GM13977 (cell line): ENCODE results near the gene SMCHD1.

Experiments used
- DNase-seq: peaks from one replicate; pipeline ENCODE4 v3.0.0; 2012; ENCODE audit warnings: low spot score
- in situ Hi-C: fragments of 300-500 bp; cut with MboI; formaldehyde crosslinking; loops from one replicate; pipeline ENCODE4 v1.12.0; 2022; ENCODE audit warnings: low sequenced_read_pairs, low pct_unique_long_range_greater_than_20kb, mixed read lengths, inconsistent platforms; ENCODE audit not compliant: unreplicated experiment
- TF ChIP-seq, protein P1 (sequence below): IDR thresholded peaks from 2 replicates; pipeline ENCODE4 v1.5.1; 2012; ENCODE audit warnings: mild to moderate bottlenecking, control low read depth; ENCODE audit not compliant: insufficient read depth; ENCODE audit errors: extremely low read depth, missing control alignments

The SMCHD1 gene

DNA sequence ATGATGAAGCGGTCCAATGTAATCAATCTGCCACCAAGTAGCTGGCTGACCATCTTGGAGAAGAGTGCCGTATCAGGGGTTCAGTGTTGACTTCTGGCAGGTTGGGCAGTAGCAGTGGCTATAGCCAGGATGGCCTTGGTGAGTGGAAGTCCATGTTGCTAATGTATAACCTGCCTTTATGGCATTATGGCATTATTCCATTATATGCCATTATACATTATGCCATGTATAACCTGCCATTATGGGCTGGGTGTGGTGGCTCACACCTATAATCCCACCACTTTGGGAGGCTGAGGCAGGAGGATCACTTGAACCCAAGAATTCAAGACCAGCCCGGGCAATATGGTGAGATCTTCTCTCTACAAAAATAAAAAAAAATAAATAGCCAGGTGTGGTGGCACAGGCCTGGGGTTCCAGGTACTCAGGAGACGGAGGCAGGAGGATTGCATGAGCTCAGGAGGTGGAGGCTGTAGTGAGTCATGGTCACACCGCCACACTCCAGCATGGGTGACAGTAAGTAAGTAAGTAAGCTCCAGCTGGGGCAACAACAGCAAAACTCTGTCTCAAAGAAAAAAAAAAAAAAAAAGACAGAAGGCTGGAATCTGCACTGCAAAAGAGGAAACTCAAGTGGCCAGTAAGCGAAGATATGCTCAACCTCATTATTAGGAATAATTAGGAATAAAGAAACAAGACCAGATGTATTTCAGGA, 166.8 kb downstream of the SMCHD1 start:
- TF ChIP-seq, protein P1, sequence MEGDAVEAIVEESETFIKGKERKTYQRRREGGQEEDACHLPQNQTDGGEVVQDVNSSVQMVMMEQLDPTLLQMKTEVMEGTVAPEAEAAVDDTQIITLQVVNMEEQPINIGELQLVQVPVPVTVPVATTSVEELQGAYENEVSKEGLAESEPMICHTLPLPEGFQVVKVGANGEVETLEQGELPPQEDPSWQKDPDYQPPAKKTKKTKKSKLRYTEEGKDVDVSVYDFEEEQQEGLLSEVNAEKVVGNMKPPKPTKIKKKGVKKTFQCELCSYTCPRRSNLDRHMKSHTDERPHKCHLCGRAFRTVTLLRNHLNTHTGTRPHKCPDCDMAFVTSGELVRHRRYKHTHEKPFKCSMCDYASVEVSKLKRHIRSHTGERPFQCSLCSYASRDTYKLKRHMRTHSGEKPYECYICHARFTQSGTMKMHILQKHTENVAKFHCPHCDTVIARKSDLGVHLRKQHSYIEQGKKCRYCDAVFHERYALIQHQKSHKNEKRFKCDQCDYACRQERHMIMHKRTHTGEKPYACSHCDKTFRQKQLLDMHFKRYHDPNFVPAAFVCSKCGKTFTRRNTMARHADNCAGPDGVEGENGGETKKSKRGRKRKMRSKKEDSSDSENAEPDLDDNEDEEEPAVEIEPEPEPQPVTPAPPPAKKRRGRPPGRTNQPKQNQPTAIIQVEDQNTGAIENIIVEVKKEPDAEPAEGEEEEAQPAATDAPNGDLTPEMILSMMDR: no peak
- DNase-seq: no peak
- in situ Hi-C loops: no loop called here

DNA sequence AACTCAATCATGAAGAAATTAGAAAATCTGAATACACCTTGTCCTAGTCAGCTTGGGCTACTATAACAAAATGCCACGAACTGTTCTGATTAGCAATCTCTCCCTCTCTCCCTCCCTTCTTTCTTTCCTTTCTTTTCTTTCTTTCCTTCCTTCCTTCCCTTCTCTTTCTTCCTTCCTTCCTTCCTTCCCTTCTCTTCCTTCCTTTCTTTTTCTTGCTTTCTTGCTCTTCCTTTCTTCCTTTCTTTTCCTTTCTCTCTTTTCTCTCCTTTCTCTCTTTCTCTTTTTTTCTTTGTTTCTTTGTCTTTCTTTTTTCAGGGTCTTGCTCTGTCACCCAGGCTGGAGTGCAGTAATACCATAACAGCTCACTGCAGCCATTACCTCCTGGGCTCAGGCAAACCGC, 167.7 kb downstream of the SMCHD1 start:
- in situ Hi-C loops: no loop called here
- no peak for DNase-seq
- TF ChIP-seq, protein P1: no peak

DNA sequence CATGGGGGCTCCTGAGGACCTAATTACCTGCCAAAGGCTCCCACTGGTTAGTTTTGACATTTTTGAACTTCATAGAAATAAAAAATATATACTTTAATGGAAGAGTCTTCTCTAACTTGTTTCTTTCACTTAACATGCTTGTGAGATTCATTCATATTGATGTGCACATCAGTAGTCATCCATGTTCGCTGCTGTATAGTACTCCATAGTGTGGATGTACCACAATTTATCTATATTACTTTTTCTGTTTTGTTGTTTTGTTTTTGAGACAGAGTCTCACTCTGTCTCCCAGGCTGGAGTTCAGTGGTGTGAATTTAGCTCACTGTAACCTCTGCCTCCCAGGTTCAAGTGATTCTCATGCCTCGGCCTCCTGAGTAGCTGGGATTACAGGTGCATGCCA, 168.4 kb downstream of the SMCHD1 start:
- DNase-seq: no peak
- TF ChIP-seq, protein P1: no peak
- in situ Hi-C loops: no loop called here

DNA sequence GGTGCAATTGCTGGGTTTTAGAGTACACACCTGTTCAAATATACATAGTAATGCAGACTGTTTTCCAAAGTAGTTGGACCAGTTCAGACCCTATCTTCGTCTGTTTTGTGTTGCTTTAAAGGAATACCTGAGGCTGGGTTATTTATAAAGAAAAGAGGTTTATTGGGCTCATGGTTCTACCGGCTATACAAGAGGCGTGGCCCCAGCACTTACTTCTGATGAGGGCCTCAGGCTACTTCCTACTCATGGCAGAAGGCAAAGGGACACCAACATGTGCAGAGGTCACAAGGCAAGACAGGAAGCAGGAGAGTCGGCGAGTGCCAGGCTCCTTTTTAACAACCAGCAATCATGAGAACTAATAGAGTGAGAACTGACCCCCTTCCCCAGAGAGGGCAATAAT, 169.3 kb downstream of the SMCHD1 start:
- no peak for DNase-seq
- TF ChIP-seq, protein P1: no peak
- in situ Hi-C loops: no loop called here

DNA sequence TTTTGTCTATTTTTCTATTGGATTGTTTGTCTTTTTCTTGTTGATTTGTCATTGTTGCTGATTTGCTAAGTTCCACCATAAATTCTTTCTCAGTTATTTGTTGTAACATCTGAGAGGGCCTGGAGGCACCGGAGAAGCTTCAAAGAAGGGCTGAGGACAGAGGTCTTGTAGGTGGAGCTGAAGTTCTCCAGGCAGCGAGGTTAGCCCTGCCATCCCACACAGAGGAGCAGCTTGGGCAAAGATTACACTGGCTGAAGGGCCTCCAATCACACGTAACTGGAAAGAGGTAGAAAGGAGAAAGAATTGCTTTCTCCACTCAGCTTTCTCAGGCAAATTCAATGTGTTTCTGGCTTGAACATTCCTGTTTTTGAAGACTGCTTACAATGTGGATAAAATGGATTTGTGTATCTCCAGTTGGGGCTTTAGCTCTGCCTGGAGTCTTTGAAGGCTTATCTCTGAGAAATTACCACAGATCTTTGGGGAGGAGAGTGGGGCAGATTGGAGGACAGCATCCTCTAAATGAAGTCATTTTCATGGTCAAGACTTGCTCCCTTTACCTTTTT, 170.2 kb downstream of the SMCHD1 start:
- TF ChIP-seq, protein P1: no peak
- in situ Hi-C loops: no loop called here
- no peak for DNase-seq

DNA sequence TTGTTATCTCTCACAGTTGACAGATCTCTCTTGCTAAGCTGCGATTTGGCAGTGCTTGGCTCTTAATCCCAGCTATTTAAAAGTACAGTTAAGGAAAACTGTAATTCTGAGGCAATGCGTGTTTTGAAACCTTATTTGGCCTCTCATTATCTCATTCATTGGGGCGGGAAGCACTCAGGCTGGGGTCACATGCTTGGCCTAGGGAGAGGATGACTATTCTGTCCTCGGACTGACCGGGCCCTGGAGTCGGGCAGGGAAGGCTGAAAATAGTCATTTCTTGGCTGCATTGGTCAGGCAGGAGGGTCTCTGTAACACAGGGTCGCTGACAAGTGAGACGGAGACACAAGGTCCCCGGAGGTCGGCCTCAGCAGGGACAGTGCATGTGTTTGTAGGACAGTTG, 171.1 kb downstream of the SMCHD1 start:
- in situ Hi-C loops: no loop called here
- TF ChIP-seq, protein P1: no peak

More for the DNA sequence above, 171.1 kb downstream of the SMCHD1 start:
- no peak for DNase-seq
